PFSK-1 (cell line): ENCODE data around the gene NPFF.
A peak's percentile ranks its signal among the peaks of the same experiment; 100 is the strongest.

Experiments
- FOXP2 ChIP-seq: optimal IDR thresholded peaks from 2 replicates; pipeline ENCODE3; 2011; ENCODE audit warnings: borderline replicate concordance, control low read depth, inconsistent platforms; ENCODE audit not compliant: insufficient read depth; ENCODE audit errors: extremely low read length, extremely low read depth
- POLR2AphosphoS5 ChIP-seq: IDR thresholded peaks from 2 replicates; pipeline ENCODE4 v1.6.1; 2012; ENCODE audit warnings: low read depth, mild to moderate bottlenecking, control low read depth, low read length, moderate library complexity
- REST ChIP-seq, 2 experiments: IDR thresholded peaks; 2 replicates each; pipeline versions ENCODE4 v1.6.1 to v1.8.0; 2011 to 2012; ENCODE audit warnings: low read depth in 2 of 2, low read length in 2 of 2, control low read depth in 1 of 2, inconsistent platforms in 1 of 2, mild to moderate bottlenecking in 1 of 2, moderate library complexity in 1 of 2; ENCODE audit not compliant: insufficient read depth in 1 of 2
- SIN3A ChIP-seq: IDR thresholded peaks from 2 replicates; pipeline ENCODE4 v1.6.1; 2012; ENCODE audit warnings: mild to moderate bottlenecking, low read length, moderate library complexity, borderline replicate concordance; ENCODE audit not compliant: insufficient read depth
- TAF1 ChIP-seq: IDR thresholded peaks from 2 replicates; pipeline ENCODE4 v1.6.1; 2012; ENCODE audit warnings: low read length, control low read depth, borderline replicate concordance; ENCODE audit not compliant: insufficient read depth

The NPFF gene

GRCh38 chr12:53499266-53500141 lies 7.8 kb downstream of the NPFF start, which contains the start of gene MAP3K12:
MAP3K12 (minus strand) TSS chr12:53499458; CDS start chr12:53487391, 12,067 bp downstream.
- TF ChIP-seq SIN3A (no peak; the same call in 1 of the 2 replicates), POLR2AphosphoS5 (peak; percentile 67; the same call in 1 of the 2 replicates)

- TF ChIP-seq POLR2AphosphoS5 (no peak), TAF1 (no peak), REST (IDR thresholded peaks at IDR 0.05; ENCODE audit: insufficient read depth in 1 of 2, low read depth in 2 of 2, low read length in 2 of 2) (no peak), SIN3A (no peak), FOXP2 (no peak)
Observed at GRCh38 chr12:53498235-53498630, 9.1 kb downstream of the NPFF start.

GRCh38 chr12:53497461-53497860 lies 9.8 kb downstream of the NPFF start:
- TF ChIP-seq SIN3A (no peak), FOXP2 (no peak), REST (IDR thresholded peaks at IDR 0.05; ENCODE audit: insufficient read depth in 1 of 2, low read depth in 2 of 2, low read length in 2 of 2) (no peak), TAF1 (no peak), POLR2AphosphoS5 (no peak)

GRCh38 chr12:53496752-53497032 lies 10.6 kb downstream of the NPFF start:
- TF ChIP-seq FOXP2 (no peak), REST (IDR thresholded peaks at IDR 0.05; ENCODE audit: insufficient read depth in 1 of 2, low read depth in 2 of 2, low read length in 2 of 2) (no peak)

- TF ChIP-seq POLR2AphosphoS5 (0 out of 2 replicates have a peak, but pooled peaks have one; percentile 33), TAF1 (no peak)
Observed at GRCh38 chr12:53495903-53496751, 11.2 kb downstream of the NPFF start.

GRCh38 chr12:53493610-53494391 lies 13.5 kb downstream of the NPFF start:
- TF ChIP-seq FOXP2 (no peak), TAF1 (no peak), REST (IDR thresholded peaks at IDR 0.05; ENCODE audit: insufficient read depth in 1 of 2, low read depth in 2 of 2, low read length in 2 of 2) (no peak), POLR2AphosphoS5 (no peak; the same call in 1 of the 2 replicates), SIN3A (no peak)
